Osteoblast (primary cell): ENCODE results near the gene NYNRIN. TPM values are rescaled to one million over a fixed set of nuclear protein-coding genes. Genes with fewer than 3 reads are reported as not detected.

Experiments
- DNase-seq: peaks from one replicate; pipeline ENCODE4 v3.0.0; 2011; ENCODE audit warnings: low spot score, mixed read lengths; ENCODE audit not compliant: insufficient read length; ENCODE audit errors: missing footprints
- H2AFZ ChIP-seq: 2 replicates; pipeline ENCODE4 v1.6.0; 2011; ENCODE audit warnings: mild to moderate bottlenecking, low read length
- H3K27ac ChIP-seq: 2 replicates; pipeline ENCODE4 v1.5.1; 2011; ENCODE audit warnings: mild to moderate bottlenecking, low read depth, low read length, moderate library complexity
- H3K27me3 ChIP-seq: 2 replicates; pipeline ENCODE4 v1.6.0; 2012; ENCODE audit warnings: mild to moderate bottlenecking, control low read depth, inconsistent platforms, low read length, moderate library complexity; ENCODE audit not compliant: insufficient read depth
- H3K36me3 ChIP-seq: 2 replicates; pipeline ENCODE4 v1.5.1; 2011; ENCODE audit warnings: mild to moderate bottlenecking, low read length, control low read depth, moderate library complexity; ENCODE audit not compliant: insufficient read depth
- H3K4me1 ChIP-seq: 2 replicates; pipeline ENCODE4 v1.5.1; 2011; ENCODE audit warnings: mild to moderate bottlenecking, low read length, control low read depth, moderate library complexity; ENCODE audit not compliant: insufficient read depth
- H3K4me2 ChIP-seq: 2 replicates; pipeline ENCODE4 v1.6.0; 2011; ENCODE audit warnings: mild to moderate bottlenecking, low read length; ENCODE audit not compliant: insufficient read depth
- H3K4me3 ChIP-seq: fragments of 200-600 bp; sonication (generic); 3 replicates; pipeline ENCODE4 v1.5.1; 2012; ENCODE audit warnings: mild to moderate bottlenecking, low read length, inconsistent platforms; ENCODE audit not compliant: insufficient read depth
- H3K79me2 ChIP-seq: 2 replicates; pipeline ENCODE4 v1.6.0; 2012; ENCODE audit warnings: mild to moderate bottlenecking, low read length, control low read depth, inconsistent platforms; ENCODE audit not compliant: insufficient read depth
- H3K9me3 ChIP-seq: 2 replicates; pipeline ENCODE4 v1.5.1; 2011; ENCODE audit warnings: low read depth, low read length, control low read depth
- H4K20me1 ChIP-seq: 2 replicates; pipeline ENCODE4 v1.6.0; 2012; ENCODE audit warnings: mild to moderate bottlenecking, low read length, control low read depth; ENCODE audit not compliant: insufficient read depth
- total RNA-seq: library from RNA; depleted of rRNA; stranded (reverse); fragments of >200 nt; gene quantifications from 2 replicates; pipeline ENCODE4 v1.2.3, GENCODE V29; 2012
- TF ChIP-seq, protein P1 (sequence below): IDR thresholded peaks from 2 replicates; pipeline ENCODE4 v1.5.1; 2011; ENCODE audit warnings: mild to moderate bottlenecking, low read depth, low read length, moderate library complexity; ENCODE audit errors: extremely low read depth

The NYNRIN gene
- total RNA-seq, 1 donor: 7.2 TPM

DNA sequence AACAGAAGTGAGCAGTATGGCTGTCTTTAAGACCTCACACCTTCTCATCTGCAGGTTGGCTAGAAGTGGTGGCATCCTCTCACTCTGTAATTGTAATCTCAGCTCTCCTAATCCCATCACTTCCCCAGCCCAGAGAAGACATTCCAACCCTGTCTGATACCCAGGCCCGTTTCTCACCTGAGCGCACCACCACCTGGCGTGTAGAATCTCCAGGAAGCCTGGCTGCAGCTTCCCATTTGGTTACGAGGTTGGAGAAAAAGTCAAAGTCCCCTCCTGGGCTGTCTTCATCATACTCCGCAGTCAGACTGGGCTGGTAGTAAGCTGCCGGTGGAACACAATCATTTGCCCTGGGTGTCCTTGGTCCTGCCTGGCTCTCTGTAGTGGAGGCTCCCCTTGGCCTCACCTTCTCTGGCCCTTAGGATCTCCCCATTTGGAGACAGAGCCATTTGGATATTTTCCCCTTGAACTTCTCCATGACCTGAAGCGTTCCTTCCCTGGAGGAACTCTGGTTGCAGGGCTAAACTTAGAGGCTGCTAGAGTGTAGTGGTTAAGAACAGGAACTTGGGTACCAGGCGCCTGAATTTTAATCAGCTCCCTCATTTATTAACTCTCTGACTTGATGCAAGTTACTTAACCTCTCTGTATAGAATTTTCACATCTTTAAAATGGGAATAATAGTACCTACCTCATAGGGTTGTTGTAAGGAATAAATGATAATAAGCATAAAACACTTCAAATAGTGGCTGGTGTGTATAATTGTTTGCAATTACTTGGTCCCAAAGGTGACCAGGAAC lies 42.0 kb downstream of the NYNRIN start:
- DNase-seq: no peak

DNA sequence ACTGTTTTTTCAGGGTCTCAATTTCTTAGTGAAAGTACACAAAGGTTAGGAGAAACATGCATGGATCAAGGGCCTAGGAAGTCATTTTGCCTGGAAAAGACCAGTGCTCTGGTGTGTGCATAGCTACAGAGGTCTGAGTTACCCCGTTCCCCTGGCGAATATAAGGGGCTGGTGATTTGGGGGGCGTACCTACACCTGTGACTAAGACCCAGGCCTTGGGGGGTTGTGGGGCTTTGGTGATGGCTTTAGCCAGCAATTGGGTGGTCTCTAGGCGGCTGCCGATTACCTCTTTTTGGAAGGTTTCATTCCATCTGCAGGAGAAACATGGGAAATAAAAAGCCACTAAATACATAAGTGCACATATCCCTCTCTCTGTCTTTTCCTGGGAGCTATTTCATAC lies 42.7 kb downstream of the NYNRIN start:
- no peak for DNase-seq
- peak overlapping the region; percentile 99 for H3K27ac ChIP-seq
- peaks cover 24% of the 10 kb centered on the region for H3K79me2 ChIP-seq
- peak overlapping the region; percentile 82 for H3K4me3 ChIP-seq
- no peaks in the 10 kb centered on the region for H3K9me3 ChIP-seq
- H3K4me2 ChIP-seq: peak overlapping the region; percentile 97
- TF ChIP-seq, protein P1, sequence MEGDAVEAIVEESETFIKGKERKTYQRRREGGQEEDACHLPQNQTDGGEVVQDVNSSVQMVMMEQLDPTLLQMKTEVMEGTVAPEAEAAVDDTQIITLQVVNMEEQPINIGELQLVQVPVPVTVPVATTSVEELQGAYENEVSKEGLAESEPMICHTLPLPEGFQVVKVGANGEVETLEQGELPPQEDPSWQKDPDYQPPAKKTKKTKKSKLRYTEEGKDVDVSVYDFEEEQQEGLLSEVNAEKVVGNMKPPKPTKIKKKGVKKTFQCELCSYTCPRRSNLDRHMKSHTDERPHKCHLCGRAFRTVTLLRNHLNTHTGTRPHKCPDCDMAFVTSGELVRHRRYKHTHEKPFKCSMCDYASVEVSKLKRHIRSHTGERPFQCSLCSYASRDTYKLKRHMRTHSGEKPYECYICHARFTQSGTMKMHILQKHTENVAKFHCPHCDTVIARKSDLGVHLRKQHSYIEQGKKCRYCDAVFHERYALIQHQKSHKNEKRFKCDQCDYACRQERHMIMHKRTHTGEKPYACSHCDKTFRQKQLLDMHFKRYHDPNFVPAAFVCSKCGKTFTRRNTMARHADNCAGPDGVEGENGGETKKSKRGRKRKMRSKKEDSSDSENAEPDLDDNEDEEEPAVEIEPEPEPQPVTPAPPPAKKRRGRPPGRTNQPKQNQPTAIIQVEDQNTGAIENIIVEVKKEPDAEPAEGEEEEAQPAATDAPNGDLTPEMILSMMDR: no peak
- peaks cover 10% of the 10 kb centered on the region for H3K4me1 ChIP-seq
- H2AFZ ChIP-seq: no peak overlapping the region
- H4K20me1 ChIP-seq: peaks cover 11% of the 10 kb centered on the region
- peaks cover 33% of the 10 kb centered on the region for H3K36me3 ChIP-seq
- no peaks in the 10 kb centered on the region for H3K27me3 ChIP-seq

More for the DNA sequence above, 42.0 kb downstream of the NYNRIN start:
- TF ChIP-seq, protein P1: no peak
- no peak overlapping the region for H2AFZ ChIP-seq
- H3K4me3 ChIP-seq: no peak overlapping the region
- H3K4me2 ChIP-seq: peak overlapping the region; percentile 97
- peaks cover 40% of the 10 kb centered on the region for H3K36me3 ChIP-seq
- H4K20me1 ChIP-seq: peaks cover 11% of the 10 kb centered on the region
- peak overlapping the region; percentile 99 for H3K27ac ChIP-seq
- peaks cover 15% of the 10 kb centered on the region for H3K4me1 ChIP-seq
- no peaks in the 10 kb centered on the region for H3K9me3 ChIP-seq
- peaks cover 24% of the 10 kb centered on the region for H3K79me2 ChIP-seq
- no peaks in the 10 kb centered on the region for H3K27me3 ChIP-seq

DNA sequence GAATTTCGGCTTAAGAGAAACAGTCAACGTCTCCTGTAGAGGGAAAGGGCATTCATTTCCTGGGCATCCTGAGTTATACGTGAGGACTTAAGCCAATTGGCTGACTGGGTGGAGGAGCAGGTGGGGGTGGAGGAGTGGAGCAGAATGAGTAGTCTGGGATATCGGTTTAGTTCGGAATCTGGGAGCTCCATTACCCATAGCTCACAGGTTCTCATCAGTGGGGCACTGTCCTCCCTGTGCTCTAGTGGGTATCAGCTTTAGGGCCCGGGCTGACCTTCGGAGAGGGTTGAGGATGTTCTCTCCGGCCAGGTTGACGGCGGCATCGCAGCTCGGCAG lies 43.1 kb downstream of the NYNRIN start:
- Histone ChIP-seq H3K27ac (peak overlapping the region; percentile 99), H3K36me3 (peaks cover 31% of the 10 kb centered on the region), H3K4me1 (peaks cover 8% of the 10 kb centered on the region), H3K4me3 (peak overlapping the region; percentile 82), H2AFZ (peak overlapping the region; percentile 75), H4K20me1 (peaks cover 10% of the 10 kb centered on the region), H3K27me3 (no peaks in the 10 kb centered on the region), H3K4me2 (peak overlapping the region; percentile 97), H3K79me2 (peaks cover 24% of the 10 kb centered on the region), H3K9me3 (no peaks in the 10 kb centered on the region)
- TF ChIP-seq, protein P1: no peak
- DNase-seq: peak; percentile 91

DNA sequence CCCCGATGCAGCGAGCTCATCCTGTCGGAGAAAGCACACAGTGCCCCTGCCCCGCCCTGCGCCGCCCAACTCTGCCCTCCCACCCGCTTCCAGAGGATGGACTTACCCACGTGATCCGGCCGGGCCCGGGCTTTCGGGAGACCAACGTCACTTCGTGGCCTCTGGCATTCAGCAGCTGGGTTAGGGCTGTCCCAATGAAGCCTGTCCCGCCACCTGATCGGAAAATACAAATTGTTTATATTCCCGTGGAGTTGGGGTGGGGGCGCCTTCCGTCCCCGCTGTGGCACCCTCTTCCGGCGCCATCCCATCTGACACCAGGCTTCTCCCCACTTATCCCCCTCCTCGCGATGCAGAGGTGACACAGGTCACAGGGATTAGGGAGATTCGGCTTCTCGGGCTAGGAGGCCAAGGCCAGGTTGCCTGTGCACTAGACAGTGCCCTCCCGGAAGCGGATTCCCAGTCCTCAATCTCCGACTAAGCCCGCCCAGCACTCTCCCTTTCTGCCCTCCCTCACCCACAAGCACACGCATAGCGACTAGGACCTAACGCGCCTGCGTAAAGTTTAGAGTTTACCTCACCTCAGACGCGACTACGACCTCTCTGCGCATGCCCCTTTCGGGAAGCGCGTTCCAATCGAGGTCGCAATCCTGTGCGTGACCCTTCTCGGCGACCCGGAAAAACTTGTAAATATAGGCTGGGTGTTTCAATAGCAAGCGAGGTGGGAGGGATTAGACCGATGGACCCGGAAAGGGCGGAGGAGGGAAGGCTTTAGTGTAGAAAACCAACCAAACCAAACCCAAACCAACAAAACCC lies 43.6 kb downstream of the NYNRIN start, which contains the start of gene SDR39U1:
TSS of gene SDR39U1 (minus strand) at position 537 of the 813 bp plus-strand sequence. CDS start at position 530, 7 bp downstream.
- Histone ChIP-seq H3K4me1 (peaks cover 8% of the 10 kb centered on the region), H3K27ac (peak within 1 kb of the TSS; percentile 99)
- TF ChIP-seq, protein P1: no peak

More for the DNA sequence above, 43.6 kb downstream of the NYNRIN start, which contains the start of gene SDR39U1:
- Histone ChIP-seq H3K9me3 (no peaks in the 10 kb centered on the region), H4K20me1 (peaks cover 4% of the 10 kb centered on the region), H3K79me2 (peaks cover 20% of the 10 kb centered on the region), H2AFZ (peak within 1 kb of the TSS; percentile 87), H3K27me3 (no peaks in the 10 kb centered on the region), H3K4me2 (peak within 1 kb of the TSS; percentile 97), H3K36me3 (peaks cover 26% of the 10 kb centered on the region), H3K4me3 (peak within 1 kb of the TSS; percentile 82)
- DNase-seq: peak; percentile 97
